Keratinocyte (primary cell): ENCODE measurements around the gene SCN9A. TPM values are rescaled to one million over a fixed set of nuclear protein-coding genes. Genes with fewer than 3 reads are reported as not detected.
A peak's percentile ranks its signal among the peaks of the same experiment; 100 is the strongest.

ENCODE experiments used
- DNase-seq: peaks from one replicate; pipeline ENCODE4 v3.0.0-alpha.2; 2011; ENCODE audit warnings: low read depth, missing footprints, low spot score
- FAIRE-seq: peaks from 2 replicates; lab custom pipeline; 2011; peaks lifted over from hg19 to GRCh38; lab: Jason Lieb, UNC
- H2AFZ ChIP-seq: 2 replicates; pipeline ENCODE4 v1.6.0; 2012; ENCODE audit warnings: low read length, control low read depth, inconsistent platforms; ENCODE audit not compliant: control insufficient read depth
- H3K27ac ChIP-seq: 2 replicates; pipeline ENCODE4 v1.5.1; 2011; ENCODE audit warnings: low read length; ENCODE audit not compliant: control insufficient read depth, insufficient read depth
- H3K27me3 ChIP-seq: 3 replicates; pipeline ENCODE4 v1.6.0; 2011; ENCODE audit warnings: low read length; ENCODE audit not compliant: control insufficient read depth, insufficient read depth; ENCODE audit errors: extremely low read depth
- H3K36me3 ChIP-seq, 2 experiments: 2 replicates in 1 of 2; 3 replicates in 1 of 2; pipeline ENCODE4 v1.5.1; 2011; ENCODE audit warnings: low read length in 2 of 2, mild to moderate bottlenecking in 1 of 2; ENCODE audit not compliant: control insufficient read depth in 2 of 2, insufficient read depth in 2 of 2; ENCODE audit errors: extremely low read depth in 1 of 2
- H3K4me1 ChIP-seq: 3 replicates; pipeline ENCODE4 v1.5.1; 2011; ENCODE audit warnings: low read length; ENCODE audit not compliant: control insufficient read depth, insufficient read depth; ENCODE audit errors: extremely low read depth
- H3K4me2 ChIP-seq: 3 replicates; pipeline ENCODE4 v1.6.0; 2011; ENCODE audit warnings: low read depth, low read length; ENCODE audit not compliant: control insufficient read depth, insufficient read depth; ENCODE audit errors: extremely low read depth
- H3K4me3 ChIP-seq, 3 experiments: fragments of 200-600 bp in 1 of 3; sonication (generic) in 1 of 3; 2 replicates in 2 of 3; 3 replicates in 1 of 3; pipeline ENCODE4 v1.5.1; 2011 to 2016; ENCODE audit warnings: low read length in 3 of 3, mild to moderate bottlenecking in 3 of 3, control low read depth in 2 of 3, inconsistent platforms in 1 of 3, low read depth in 1 of 3, mixed read lengths in 1 of 3, mixed run types in 1 of 3, moderate library complexity in 1 of 3; ENCODE audit not compliant: control insufficient read depth in 2 of 3, insufficient read depth in 2 of 3; ENCODE audit errors: extremely low read depth in 1 of 3
- H3K79me2 ChIP-seq: 2 replicates; pipeline ENCODE4 v1.6.0; 2012; ENCODE audit warnings: low read length; ENCODE audit not compliant: control insufficient read depth, insufficient read depth
- H3K9ac ChIP-seq: 3 replicates; pipeline ENCODE4 v1.6.0; 2011; ENCODE audit warnings: low read length; ENCODE audit not compliant: control insufficient read depth, insufficient read depth; ENCODE audit errors: extremely low read depth
- H3K9me1 ChIP-seq: 3 replicates; pipeline ENCODE4 v1.6.0; 2011; ENCODE audit warnings: low read length; ENCODE audit not compliant: control insufficient read depth, insufficient read depth; ENCODE audit errors: extremely low read depth
- H3K9me3 ChIP-seq: 2 replicates; pipeline ENCODE4 v1.5.1; 2012; ENCODE audit warnings: low read depth, low read length; ENCODE audit not compliant: control insufficient read depth
- H4K20me1 ChIP-seq: 3 replicates; pipeline ENCODE4 v1.6.0; 2011; ENCODE audit warnings: low read length; ENCODE audit not compliant: control insufficient read depth, insufficient read depth; ENCODE audit errors: extremely low read depth
- EZH2 ChIP-seq: IDR thresholded peaks from one replicate; pipeline ENCODE4 v1.6.1; 2012; ENCODE audit warnings: inconsistent platforms, mild to moderate bottlenecking, low read length, moderate library complexity
- dilution Hi-C: fragments of 300-500 bp; cut with MboI; formaldehyde crosslinking; loops from one replicate; pipeline ENCODE4 v1.7.0; 2020; ENCODE audit warnings: low sequenced_read_pairs; ENCODE audit not compliant: extremely low pct_ligation_motif_present
- polyA minus RNA-seq, 3 experiments: library from RNA; depleted of rRNA, polyadenylated mRNA; stranded (reverse); fragments of >200 nt; gene quantifications; 1 replicate in 1 of 3; 2 replicates in 1 of 3; 3 replicates in 1 of 3; pipeline ENCODE4 v1.2.3, GENCODE V29; 2011
- polyA plus RNA-seq, 5 experiments: library from polyadenylated mRNA; depleted of rRNA in 3 of 5; stranded (reverse) in 3 of 5; stranded (forward) in 1 of 5; unstranded in 1 of 5; fragments of >200 nt; gene quantifications; 1 replicate in 1 of 5; 2 replicates in 3 of 5; 3 replicates in 1 of 5; pipeline versions ENCODE4 v1.2.1 to v1.2.3, GENCODE V29; 2011 to 2012; ENCODE audit warnings: missing spikeins in 2 of 5, low read depth in 1 of 5, low replicate concordance in 1 of 5
- TF ChIP-seq, protein P1 (sequence below), 3 experiments: IDR thresholded peaks in 1 of 3; conservative IDR thresholded peaks in 1 of 3; optimal IDR thresholded peaks in 1 of 3; 2 replicates in 2 of 3; 3 replicates in 1 of 3; pipeline versions ENCODE3 to v1.5.1; 2011; ENCODE audit warnings: low read length in 3 of 3, mild to moderate bottlenecking in 3 of 3, moderate library complexity in 2 of 3, control low read depth in 1 of 3, inconsistent platforms in 1 of 3; ENCODE audit not compliant: insufficient read depth in 2 of 3; ENCODE audit errors: extremely low read depth in 1 of 3

Gene SCN9A
- polyA plus RNA-seq, result 0.09 to 0.10 TPM (median 0.09 TPM) in 3 replicates
- polyA plus RNA-seq (2011; ENCODE audit: low read depth), result not detected
- polyA plus RNA-seq (2011; cell fraction: cytosol; rRNA removed), result 0.02 and 0.03 TPM in 2 replicates
- polyA plus RNA-seq (2011; cell fraction: nucleus; rRNA removed), result 0.05 and 0.06 TPM in 2 replicates
- 0.06 and 0.19 TPM in 2 replicates for polyA plus RNA-seq (2012; ENCODE audit: low replicate concordance)
- 0.10 to 0.22 TPM in 2 of 3 replicates, not detected in the other for polyA minus RNA-seq
- polyA minus RNA-seq (2011; cell fraction: cytosol; rRNA and poly(A)+ RNA removed), result not detected
- polyA minus RNA-seq (2011; cell fraction: nucleus; rRNA and poly(A)+ RNA removed), result 0.16 and 0.21 TPM in 2 replicates

DNA sequence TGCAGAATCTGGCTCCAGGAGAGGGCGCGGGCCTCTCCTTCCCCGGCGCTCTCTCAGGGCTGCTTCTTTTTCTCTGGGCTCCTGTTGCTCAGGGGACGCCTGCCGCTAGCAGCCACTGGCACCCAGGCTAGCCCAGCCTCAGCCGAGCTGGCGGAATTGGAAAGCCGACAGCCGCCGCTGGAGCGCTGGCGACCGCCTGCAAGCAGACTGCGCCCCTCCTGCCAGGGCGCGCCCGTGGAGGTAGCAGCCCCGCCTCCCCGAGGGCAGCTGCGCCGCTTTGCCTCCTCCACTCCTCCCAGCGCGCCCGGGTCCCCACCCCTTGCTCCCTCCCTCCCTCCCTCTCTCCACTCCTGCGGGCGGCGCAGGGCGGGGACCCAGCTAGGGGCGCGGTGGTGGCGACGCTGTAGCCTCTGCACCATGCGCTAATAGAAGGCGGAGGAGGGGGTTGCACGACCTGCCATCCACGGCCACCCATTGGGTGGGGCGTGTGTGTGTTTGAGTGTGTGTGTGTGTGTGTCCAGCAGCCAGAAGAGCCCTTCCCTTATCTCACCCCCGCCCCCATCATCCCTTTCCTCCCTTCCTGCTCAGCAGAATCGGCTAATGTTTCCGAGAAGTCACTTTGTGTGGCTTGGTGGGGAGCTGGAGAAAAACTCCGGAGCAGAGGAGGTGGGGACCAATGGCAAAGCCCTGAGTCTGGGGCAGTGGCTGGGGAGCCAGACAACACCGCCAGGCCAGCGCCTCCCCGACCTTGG is at the start of gene SCN9A:
SCN9A (minus strand) TSS at position 209 of the 752 bp plus-strand sequence. CDS start 64,188 bp downstream, outside the sequence.
- Histone ChIP-seq H3K27ac (no peak within 1 kb of the TSS), H4K20me1 (no peaks in the 10 kb centered on the region), H3K79me2 (no peaks in the 10 kb centered on the region), H3K9ac (no peak within 1 kb of the TSS), H2AFZ (peak within 1 kb of the TSS; percentile 80), H3K36me3 (no peaks in the 10 kb centered on the region), H3K4me2 (peak within 1 kb of the TSS; percentile 86), H3K9me3 (no peaks in the 10 kb centered on the region), H3K9me1 (no peaks in the 10 kb centered on the region), H3K4me3 (peak within 1 kb of the TSS; percentile 35 to 65 (median 59)), H3K4me1 (peaks cover 6% of the 10 kb centered on the region), H3K27me3 (peaks cover 26% of the 10 kb centered on the region)
- no peak for TF ChIP-seq EZH2
- TF ChIP-seq, protein P1, sequence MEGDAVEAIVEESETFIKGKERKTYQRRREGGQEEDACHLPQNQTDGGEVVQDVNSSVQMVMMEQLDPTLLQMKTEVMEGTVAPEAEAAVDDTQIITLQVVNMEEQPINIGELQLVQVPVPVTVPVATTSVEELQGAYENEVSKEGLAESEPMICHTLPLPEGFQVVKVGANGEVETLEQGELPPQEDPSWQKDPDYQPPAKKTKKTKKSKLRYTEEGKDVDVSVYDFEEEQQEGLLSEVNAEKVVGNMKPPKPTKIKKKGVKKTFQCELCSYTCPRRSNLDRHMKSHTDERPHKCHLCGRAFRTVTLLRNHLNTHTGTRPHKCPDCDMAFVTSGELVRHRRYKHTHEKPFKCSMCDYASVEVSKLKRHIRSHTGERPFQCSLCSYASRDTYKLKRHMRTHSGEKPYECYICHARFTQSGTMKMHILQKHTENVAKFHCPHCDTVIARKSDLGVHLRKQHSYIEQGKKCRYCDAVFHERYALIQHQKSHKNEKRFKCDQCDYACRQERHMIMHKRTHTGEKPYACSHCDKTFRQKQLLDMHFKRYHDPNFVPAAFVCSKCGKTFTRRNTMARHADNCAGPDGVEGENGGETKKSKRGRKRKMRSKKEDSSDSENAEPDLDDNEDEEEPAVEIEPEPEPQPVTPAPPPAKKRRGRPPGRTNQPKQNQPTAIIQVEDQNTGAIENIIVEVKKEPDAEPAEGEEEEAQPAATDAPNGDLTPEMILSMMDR (optimal IDR thresholded peaks at IDR 0.05 in 1 of 3, IDR thresholded peaks at IDR 0.05 in 1 of 3, conservative IDR thresholded peaks at IDR 0.05 in 1 of 3; ENCODE audit: extremely low read depth in 1 of 3, insufficient read depth in 2 of 3, low read length in 3 of 3), result no peak
- no peak for FAIRE-seq
- dilution Hi-C loops, result no loop called here
- DNase-seq, result no peak

DNA sequence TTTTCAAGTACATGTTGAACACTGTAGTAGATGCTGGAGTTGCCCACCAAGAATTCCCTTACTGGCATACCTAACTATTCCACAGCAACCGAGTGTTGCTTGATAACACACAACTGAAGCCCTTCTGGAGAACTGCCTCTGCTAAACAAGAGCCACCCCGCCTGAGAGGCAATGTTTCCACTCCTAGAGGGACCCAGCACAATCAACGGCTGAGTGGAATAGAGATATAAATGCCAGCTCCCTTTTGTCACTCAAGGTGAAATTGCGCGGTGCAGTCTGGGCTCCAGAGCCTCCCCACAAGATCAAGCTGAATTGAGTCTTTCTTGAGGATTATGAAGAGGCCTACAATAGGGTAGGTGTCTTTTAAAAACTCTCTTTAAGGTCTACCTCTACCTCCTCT is 49.1 kb upstream of the SCN9A start:
- FAIRE-seq, result no peak
- Histone ChIP-seq H3K79me2 (no peaks in the 10 kb centered on the region), H3K9me1 (no peaks in the 10 kb centered on the region), H2AFZ (no peak overlapping the region), H3K4me1 (no peaks in the 10 kb centered on the region), H3K27ac (no peak overlapping the region), H3K4me3 (no peak overlapping the region), H4K20me1 (no peaks in the 10 kb centered on the region), H3K27me3 (no peaks in the 10 kb centered on the region), H3K36me3 (no peaks in the 10 kb centered on the region), H3K4me2 (no peak overlapping the region), H3K9ac (no peak overlapping the region), H3K9me3 (no peaks in the 10 kb centered on the region)
- TF ChIP-seq, protein P1 (optimal IDR thresholded peaks at IDR 0.05 in 1 of 3, IDR thresholded peaks at IDR 0.05 in 1 of 3, conservative IDR thresholded peaks at IDR 0.05 in 1 of 3; ENCODE audit: extremely low read depth in 1 of 3, insufficient read depth in 2 of 3, low read length in 3 of 3), result no peak
- TF ChIP-seq EZH2, result no peak
- DNase-seq, result no peak
- dilution Hi-C loops, result no loop called here
